ENCODE results near the gene ICA1L.

Gene ICA1L

GRCh38 chr2:202756598-202756997 is 115.0 kb downstream of the ICA1L start:
- DNase-seq (ENCODE audit: low read depth) = no peak
- no peak overlapping the region for H3K4me3 ChIP-seq (ENCODE audit: low read depth, low read length)
- no peak for TF ChIP-seq CTCF (IDR thresholded peaks at IDR 0.05; ENCODE audit: insufficient read depth, low read depth, low read length, missing control alignments)

- no peak for TF ChIP-seq CTCF (IDR thresholded peaks at IDR 0.05; ENCODE audit: insufficient read depth, low read depth, low read length, missing control alignments)
- DNase-seq (ENCODE audit: low read depth) = no peak
These were observed 116.6 kb downstream of the ICA1L start for GRCh38 chr2:202754936-202755335.

DNA sequence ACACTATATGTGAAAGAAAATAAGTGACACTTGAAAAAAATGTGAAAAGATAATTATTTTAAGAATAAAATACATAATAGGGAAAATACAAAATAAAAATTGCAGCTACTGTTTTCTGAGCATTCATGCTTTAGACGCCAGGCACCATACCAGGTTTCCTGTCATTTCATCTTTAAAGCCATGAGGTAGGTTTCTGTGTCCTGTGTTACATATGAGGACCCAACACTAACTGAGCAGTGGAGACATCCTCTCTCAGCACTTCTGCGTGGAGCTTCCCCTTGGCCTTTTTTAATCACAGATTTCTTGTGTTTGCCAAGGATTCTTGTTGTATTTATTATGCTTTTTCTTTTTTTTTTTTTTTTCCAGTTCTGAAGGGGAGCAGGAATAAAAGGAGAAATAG is 119.5 kb downstream of the ICA1L start:
- no peak for TF ChIP-seq CTCF (IDR thresholded peaks at IDR 0.05; ENCODE audit: insufficient read depth, low read depth, low read length, missing control alignments)
- no peak overlapping the region for H3K4me3 ChIP-seq (ENCODE audit: low read depth, low read length)
- DNase-seq (ENCODE audit: low read depth) = no peak

More at GRCh38 chr2:202754936-202755335, 116.6 kb downstream of the ICA1L start:
- H3K4me3 ChIP-seq (ENCODE audit: low read depth, low read length) = no peak overlapping the region

DNA sequence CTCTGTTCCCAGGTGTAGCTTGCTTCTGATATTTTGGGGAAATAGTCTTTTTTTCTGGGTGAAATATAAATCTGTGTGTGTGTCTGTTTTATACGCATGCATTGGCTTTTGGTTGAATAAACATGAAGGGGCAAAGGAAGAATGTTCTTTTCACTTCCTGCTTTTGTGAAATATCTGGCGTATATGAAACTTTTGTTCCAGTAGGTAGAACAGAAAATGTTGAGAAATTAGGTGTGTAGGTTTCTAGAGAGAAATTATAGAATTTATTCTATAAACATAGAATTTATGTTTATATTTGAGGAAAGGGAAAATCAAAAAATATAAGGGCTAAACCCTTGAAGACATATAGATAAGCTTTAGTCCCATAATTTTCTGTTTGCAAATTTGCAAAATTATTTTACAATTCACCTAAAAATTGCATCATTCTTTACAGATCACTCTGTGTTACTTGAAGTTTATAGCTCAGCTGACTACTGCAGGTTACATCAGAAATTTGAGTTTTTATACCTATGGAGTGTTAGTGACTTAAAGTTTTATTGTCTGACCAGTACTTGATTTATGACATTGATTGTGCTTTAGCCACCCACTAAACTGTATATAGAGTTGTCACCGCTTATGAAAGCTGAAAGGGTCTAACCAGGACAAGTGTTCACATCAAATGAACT is 120.7 kb downstream of the ICA1L start:
- no peak for TF ChIP-seq CTCF (IDR thresholded peaks at IDR 0.05; ENCODE audit: insufficient read depth, low read depth, low read length, missing control alignments)
- peak; percentile 1 for DNase-seq (ENCODE audit: low read depth)
- H3K4me3 ChIP-seq (ENCODE audit: low read depth, low read length) = no peak overlapping the region

- no peak for DNase-seq (ENCODE audit: low read depth)
- no peak for TF ChIP-seq CTCF (IDR thresholded peaks at IDR 0.05; ENCODE audit: insufficient read depth, low read depth, low read length, missing control alignments)
- no peak overlapping the region for H3K4me3 ChIP-seq (ENCODE audit: low read depth, low read length)
These were observed 122.1 kb downstream of the ICA1L start for GRCh38 chr2:202749477-202749876.

DNA sequence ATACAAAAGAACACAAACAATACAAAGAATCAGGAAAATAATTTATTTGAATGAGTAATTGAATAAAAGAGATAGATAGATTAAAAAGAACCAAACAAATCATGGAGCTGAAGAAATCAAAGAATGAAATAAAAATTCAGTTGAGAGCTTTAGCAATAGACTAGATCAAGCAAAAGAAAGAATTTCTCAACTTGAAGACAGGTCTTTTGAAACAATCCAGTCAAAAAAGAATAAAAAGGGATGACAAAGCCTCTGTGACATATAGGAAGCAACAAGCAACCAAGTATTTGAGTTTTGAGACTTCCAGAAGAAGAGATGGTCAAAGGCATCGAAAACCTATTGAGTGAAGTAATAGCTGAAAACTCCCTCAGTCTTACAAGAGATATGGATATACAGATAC is 128.0 kb downstream of the ICA1L start:
- DNase-seq (ENCODE audit: low read depth) = no peak
- H3K4me3 ChIP-seq (ENCODE audit: low read depth, low read length) = no peak overlapping the region
- TF ChIP-seq CTCF (IDR thresholded peaks at IDR 0.05; ENCODE audit: insufficient read depth, low read depth, low read length, missing control alignments) = no peak

DNA sequence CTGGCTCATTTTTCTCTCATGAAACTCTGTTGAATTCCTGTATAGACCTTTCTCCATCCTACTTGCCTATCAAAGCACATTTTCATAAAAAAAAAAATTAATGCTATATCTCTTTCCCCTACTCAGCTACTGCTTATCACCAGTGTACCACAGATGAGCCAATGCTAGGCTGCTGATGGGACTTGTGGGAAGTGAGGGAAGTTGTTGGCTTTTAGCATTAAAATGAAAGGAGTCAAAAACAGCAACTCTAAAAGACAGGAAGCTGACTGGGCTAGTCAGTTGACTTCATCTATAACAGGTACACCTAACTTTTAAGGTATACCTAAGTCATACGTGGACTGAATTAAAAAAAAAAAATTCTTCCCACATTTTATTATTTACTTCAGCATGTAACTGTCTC is 134.7 kb downstream of the ICA1L start:
- H3K4me3 ChIP-seq (ENCODE audit: low read depth, low read length) = no peak overlapping the region
- TF ChIP-seq CTCF (IDR thresholded peaks at IDR 0.05; ENCODE audit: insufficient read depth, low read depth, low read length, missing control alignments) = no peak
- DNase-seq (ENCODE audit: low read depth) = no peak

Data from GM12865 (cell line).